Astrocyte of the cerebellum (primary cell): ENCODE measurements around the gene AUP1.

ENCODE experiments used
- DNase-seq: peaks from one replicate; pipeline ENCODE4 v3.0.0-alpha.2; 2011; ENCODE audit warnings: low read depth
- H3K4me3 ChIP-seq: 2 replicates; pipeline ENCODE4 v1.5.1; 2011; ENCODE audit warnings: mild to moderate bottlenecking, low read depth, low read length, moderate library complexity
- in situ Hi-C: cut with HindIII; loops from 2 replicates; pipeline ENCODE4 v1.10.0; 2017; ENCODE audit warnings: low sequenced_read_pairs
- TF ChIP-seq, protein P1 (sequence below): IDR thresholded peaks from 2 replicates; pipeline ENCODE4 v1.5.1; 2012; ENCODE audit warnings: low read length, low read depth, moderate library complexity, mild to moderate bottlenecking; ENCODE audit errors: missing control alignments

Gene AUP1

GRCh38 chr2:74573747-74574562 is 44.4 kb upstream of the AUP1 start:
- in situ Hi-C loops = no loop called here
- DNase-seq = no peak
- no peak overlapping the region for H3K4me3 ChIP-seq
- TF ChIP-seq, protein P1, sequence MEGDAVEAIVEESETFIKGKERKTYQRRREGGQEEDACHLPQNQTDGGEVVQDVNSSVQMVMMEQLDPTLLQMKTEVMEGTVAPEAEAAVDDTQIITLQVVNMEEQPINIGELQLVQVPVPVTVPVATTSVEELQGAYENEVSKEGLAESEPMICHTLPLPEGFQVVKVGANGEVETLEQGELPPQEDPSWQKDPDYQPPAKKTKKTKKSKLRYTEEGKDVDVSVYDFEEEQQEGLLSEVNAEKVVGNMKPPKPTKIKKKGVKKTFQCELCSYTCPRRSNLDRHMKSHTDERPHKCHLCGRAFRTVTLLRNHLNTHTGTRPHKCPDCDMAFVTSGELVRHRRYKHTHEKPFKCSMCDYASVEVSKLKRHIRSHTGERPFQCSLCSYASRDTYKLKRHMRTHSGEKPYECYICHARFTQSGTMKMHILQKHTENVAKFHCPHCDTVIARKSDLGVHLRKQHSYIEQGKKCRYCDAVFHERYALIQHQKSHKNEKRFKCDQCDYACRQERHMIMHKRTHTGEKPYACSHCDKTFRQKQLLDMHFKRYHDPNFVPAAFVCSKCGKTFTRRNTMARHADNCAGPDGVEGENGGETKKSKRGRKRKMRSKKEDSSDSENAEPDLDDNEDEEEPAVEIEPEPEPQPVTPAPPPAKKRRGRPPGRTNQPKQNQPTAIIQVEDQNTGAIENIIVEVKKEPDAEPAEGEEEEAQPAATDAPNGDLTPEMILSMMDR = no peak

DNA sequence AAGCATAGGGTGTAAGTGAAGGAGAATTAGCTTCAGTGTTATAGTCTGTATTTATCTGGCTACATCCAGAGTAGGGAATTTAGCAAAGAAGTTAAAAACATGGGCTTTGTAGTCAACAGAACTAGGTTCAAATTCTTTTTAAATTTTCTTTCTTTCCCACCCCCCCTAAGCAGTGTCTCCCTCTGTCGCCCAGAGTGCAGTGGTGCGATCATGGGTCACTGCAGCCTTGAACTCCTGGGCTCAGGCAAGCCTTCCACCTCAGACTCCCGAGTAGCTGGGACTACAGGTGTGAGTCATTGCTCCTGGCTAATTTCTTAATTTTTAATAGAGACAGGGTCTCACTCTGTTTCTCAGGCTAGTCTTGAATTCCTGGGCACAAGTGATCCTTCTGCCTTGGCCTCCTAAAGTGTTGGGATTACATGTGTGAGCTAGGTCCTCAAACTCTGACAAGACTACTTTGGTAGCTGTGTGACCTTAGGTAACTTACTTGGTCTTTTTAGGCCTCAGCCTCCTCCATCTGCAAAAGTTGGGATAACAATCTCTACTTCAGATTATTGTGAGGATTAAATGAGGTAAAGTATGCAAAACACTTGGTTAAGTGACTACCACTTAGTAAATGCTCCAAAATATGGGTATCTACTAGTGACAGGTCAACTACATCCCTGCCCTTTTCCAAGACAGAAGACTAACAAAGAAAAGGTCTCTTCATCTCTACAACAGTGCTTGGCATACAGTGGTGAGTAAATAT is 42.8 kb upstream of the AUP1 start:
- no peak for DNase-seq
- no peak overlapping the region for H3K4me3 ChIP-seq
- in situ Hi-C loops = no loop called here
- TF ChIP-seq, protein P1 = no peak

- H3K4me3 ChIP-seq = no peak overlapping the region
- in situ Hi-C loops = no loop called here
- no peak for DNase-seq
- TF ChIP-seq, protein P1 = no peak
Measured at GRCh38 chr2:74571058-74571457, 41.6 kb upstream of the AUP1 start.

GRCh38 chr2:74569686-74570085 is 40.2 kb upstream of the AUP1 start:
- H3K4me3 ChIP-seq = no peak overlapping the region
- no peak for DNase-seq
- TF ChIP-seq, protein P1 = no peak
- in situ Hi-C loops = no loop called here

DNA sequence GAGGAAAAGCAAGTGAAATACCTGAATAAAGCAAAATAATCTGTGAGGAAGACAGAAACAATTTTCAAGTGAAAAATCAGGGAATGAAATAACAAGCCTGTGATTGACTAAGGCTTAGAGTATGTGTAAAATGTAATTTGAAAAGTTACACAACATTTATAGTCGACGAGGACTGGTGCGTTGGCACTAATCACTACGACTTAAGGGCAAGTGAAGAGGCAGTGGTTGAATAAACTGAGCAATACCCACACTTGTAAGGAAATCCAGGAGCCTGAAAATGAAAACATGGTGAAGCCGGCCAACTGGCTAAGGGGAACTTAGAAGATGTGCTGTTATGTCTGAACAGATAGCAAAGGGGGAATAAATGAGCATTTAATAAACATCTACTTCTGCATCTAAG is 38.4 kb upstream of the AUP1 start:
- in situ Hi-C loops = no loop called here
- no peak for DNase-seq
- TF ChIP-seq, protein P1 = no peak
- no peak overlapping the region for H3K4me3 ChIP-seq

- peak; percentile 93 for DNase-seq
- H3K4me3 ChIP-seq = no peak overlapping the region
- TF ChIP-seq, protein P1 = no peak
- in situ Hi-C loops = no loop called here
Measured at GRCh38 chr2:74566754-74567085, 37.2 kb upstream of the AUP1 start.
